ENCODE results near the gene ARMC6. TPM values are rescaled to one million over a fixed set of nuclear protein-coding genes. Genes with fewer than 3 reads are reported as not detected.
A peak's percentile ranks its signal among the peaks of the same experiment; 100 is the strongest.

The ARMC6 gene
- total and polyA plus RNA-seq, 2 of the 13 experiments (the other 11 are each of a cell fraction or from before 2014, with no cell fraction given): 16.2 to 36.8 TPM

DNA sequence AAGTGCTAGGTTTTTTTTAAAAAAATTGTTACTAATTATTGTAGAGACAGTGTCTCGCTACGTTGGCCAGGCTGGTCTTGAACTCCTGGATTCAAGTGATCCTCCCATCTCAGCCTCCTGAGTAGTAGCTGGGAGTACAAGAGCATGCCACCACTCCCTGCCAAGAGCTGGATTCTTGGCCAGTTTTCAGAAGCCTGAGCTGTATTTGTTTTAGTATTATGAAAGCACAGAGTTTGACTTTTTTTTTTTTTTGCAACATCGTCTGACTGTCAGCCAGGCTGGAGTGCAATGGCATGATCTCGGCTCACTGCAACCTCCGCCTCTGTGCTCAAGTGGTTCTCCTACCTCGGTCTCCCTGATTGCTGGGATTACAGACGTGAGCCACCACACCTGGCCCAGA lies 7.0 kb downstream of the ARMC6 start (continued):
- no peak for TF ChIP-seq STAT6 (CRISPR knock-in tag; IDR thresholded peaks at IDR 0.05; ENCODE audit: borderline replicate concordance)
- no peak for TF ChIP-seq ZSCAN21 (CRISPR knock-in tag; IDR thresholded peaks at IDR 0.05; ENCODE audit: borderline replicate concordance)
- TF ChIP-seq, protein P1, sequence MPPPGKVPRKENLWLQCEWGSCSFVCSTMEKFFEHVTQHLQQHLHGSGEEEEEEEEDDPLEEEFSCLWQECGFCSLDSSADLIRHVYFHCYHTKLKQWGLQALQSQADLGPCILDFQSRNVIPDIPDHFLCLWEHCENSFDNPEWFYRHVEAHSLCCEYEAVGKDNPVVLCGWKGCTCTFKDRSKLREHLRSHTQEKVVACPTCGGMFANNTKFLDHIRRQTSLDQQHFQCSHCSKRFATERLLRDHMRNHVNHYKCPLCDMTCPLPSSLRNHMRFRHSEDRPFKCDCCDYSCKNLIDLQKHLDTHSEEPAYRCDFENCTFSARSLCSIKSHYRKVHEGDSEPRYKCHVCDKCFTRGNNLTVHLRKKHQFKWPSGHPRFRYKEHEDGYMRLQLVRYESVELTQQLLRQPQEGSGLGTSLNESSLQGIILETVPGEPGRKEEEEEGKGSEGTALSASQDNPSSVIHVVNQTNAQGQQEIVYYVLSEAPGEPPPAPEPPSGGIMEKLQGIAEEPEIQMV (CRISPR knock-in tag; IDR thresholded peaks at IDR 0.05; ENCODE audit: low read depth): no peak
- TF ChIP-seq FIP1L1 (IDR thresholded peaks at IDR 0.05; ENCODE audit: borderline replicate concordance, insufficient read depth, low read depth, low read length): no peak
- no peak for TF ChIP-seq ZNF251 (CRISPR knock-in tag; IDR thresholded peaks at IDR 0.05)
- TF ChIP-seq ZNF598 (CRISPR knock-in tag; IDR thresholded peaks at IDR 0.05; ENCODE audit: borderline replicate concordance): no peak
- TF ChIP-seq NFKBIZ (CRISPR knock-in tag; IDR thresholded peaks at IDR 0.05): no peak
- 0 out of 2 replicates have a peak, but pooled peaks have one; percentile 45 for TF ChIP-seq ZNF788 (CRISPR knock-in tag; IDR thresholded peaks at IDR 0.05; ENCODE audit: borderline replicate concordance)
- no peak for TF ChIP-seq SIN3A (IDR thresholded peaks at IDR 0.05; ENCODE audit: borderline replicate concordance, low read depth, low read length)
- TF ChIP-seq ZNF562 (CRISPR knock-in tag; IDR thresholded peaks at IDR 0.05; ENCODE audit: borderline replicate concordance): no peak
- TF ChIP-seq ZFP36L1 (CRISPR knock-in tag; IDR thresholded peaks at IDR 0.05): no peak
- TF ChIP-seq, protein P2, sequence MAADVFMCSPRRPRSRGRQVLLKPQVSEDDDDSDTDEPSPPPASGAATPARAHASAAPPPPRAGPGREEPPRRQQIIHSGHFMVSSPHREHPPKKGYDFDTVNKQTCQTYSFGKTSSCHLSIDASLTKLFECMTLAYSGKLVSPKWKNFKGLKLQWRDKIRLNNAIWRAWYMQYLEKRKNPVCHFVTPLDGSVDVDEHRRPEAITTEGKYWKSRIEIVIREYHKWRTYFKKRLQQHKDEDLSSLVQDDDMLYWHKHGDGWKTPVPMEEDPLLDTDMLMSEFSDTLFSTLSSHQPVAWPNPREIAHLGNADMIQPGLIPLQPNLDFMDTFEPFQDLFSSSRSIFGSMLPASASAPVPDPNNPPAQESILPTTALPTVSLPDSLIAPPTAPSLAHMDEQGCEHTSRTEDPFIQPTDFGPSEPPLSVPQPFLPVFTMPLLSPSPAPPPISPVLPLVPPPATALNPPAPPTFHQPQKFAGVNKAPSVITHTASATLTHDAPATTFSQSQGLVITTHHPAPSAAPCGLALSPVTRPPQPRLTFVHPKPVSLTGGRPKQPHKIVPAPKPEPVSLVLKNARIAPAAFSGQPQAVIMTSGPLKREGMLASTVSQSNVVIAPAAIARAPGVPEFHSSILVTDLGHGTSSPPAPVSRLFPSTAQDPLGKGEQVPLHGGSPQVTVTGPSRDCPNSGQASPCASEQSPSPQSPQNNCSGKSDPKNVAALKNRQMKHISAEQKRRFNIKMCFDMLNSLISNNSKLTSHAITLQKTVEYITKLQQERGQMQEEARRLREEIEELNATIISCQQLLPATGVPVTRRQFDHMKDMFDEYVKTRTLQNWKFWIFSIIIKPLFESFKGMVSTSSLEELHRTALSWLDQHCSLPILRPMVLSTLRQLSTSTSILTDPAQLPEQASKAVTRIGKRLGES (CRISPR knock-in tag; IDR thresholded peaks at IDR 0.05; ENCODE audit: borderline replicate concordance): no peak
- no peak for TF ChIP-seq ZNF354B (CRISPR knock-in tag; IDR thresholded peaks at IDR 0.05)
- TF ChIP-seq TRIM24 (CRISPR knock-in tag; IDR thresholded peaks at IDR 0.05): no peak
- TF ChIP-seq ZNF780A (CRISPR knock-in tag; IDR thresholded peaks at IDR 0.05): no peak
- no peak for TF ChIP-seq ZNF317 (CRISPR knock-in tag; IDR thresholded peaks at IDR 0.05)
- TF ChIP-seq NCOA1 (CRISPR knock-in tag; IDR thresholded peaks at IDR 0.05): no peak
- no peak for TF ChIP-seq ZNF589 (CRISPR knock-in tag; conservative IDR thresholded peaks at IDR 0.05)
- no peak for TF ChIP-seq HMGA1 (CRISPR knock-in tag; conservative IDR thresholded peaks at IDR 0.05)
- TF ChIP-seq KLF12 (CRISPR knock-in tag; IDR thresholded peaks at IDR 0.05; ENCODE audit: borderline replicate concordance): no peak
- peak; percentile 31; the same call in 1 of the 3 replicates for TF ChIP-seq MXI1 (IDR thresholded peaks at IDR 0.05; ENCODE audit: borderline replicate concordance, low read depth, low read length)

Measured in HepG2 (cell line).